Keratinocyte (primary cell): ENCODE data around the gene CELSR1.

Experiments used
- CTCF ChIP-seq, 3 experiments: IDR thresholded peaks in 1 of 3; conservative IDR thresholded peaks in 1 of 3; optimal IDR thresholded peaks in 1 of 3; 2 replicates in 2 of 3; 3 replicates in 1 of 3; pipeline versions ENCODE3 to v1.5.1; 2011; ENCODE audit warnings: low read length in 3 of 3, mild to moderate bottlenecking in 3 of 3, moderate library complexity in 2 of 3, control low read depth in 1 of 3, inconsistent platforms in 1 of 3; ENCODE audit not compliant: insufficient read depth in 2 of 3; ENCODE audit errors: extremely low read depth in 1 of 3
- EZH2 ChIP-seq: IDR thresholded peaks from one replicate; pipeline ENCODE4 v1.6.1; 2012; ENCODE audit warnings: inconsistent platforms, mild to moderate bottlenecking, low read length, moderate library complexity

DNA sequence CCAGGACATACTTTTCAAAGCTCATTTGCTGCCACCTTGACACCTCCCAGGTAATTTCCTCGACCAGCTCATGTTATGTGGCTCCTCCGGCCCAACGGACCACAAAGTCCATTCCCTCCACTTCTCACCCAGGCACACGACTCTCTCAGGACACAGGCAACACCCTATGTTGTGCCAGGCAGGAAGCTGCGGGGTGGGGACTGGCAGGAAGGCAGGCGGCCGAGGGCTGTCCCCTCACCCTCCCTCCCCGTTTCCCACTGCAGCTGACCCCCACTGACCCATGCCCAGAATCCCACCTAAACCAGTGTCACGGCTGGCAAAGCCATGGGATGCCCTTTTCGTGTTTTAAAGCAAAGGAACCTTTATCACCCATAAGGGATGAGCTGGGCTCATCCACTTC lies 20.8 kb downstream of the CELSR1 start:
- no peak for TF ChIP-seq EZH2
- TF ChIP-seq CTCF (optimal IDR thresholded peaks at IDR 0.05 in 1 of 3, IDR thresholded peaks at IDR 0.05 in 1 of 3, conservative IDR thresholded peaks at IDR 0.05 in 1 of 3; ENCODE audit: extremely low read depth in 1 of 3, insufficient read depth in 2 of 3, low read length in 3 of 3), result no peak
